ENCODE measurements around the gene LTBP1. TPM values are rescaled to one million over a fixed set of nuclear protein-coding genes. Genes with fewer than 3 reads are reported as not detected.

LTBP1 gene
- total and polyA plus RNA-seq, 10 of the 15 experiments (the other 5 are each of a cell fraction or from before 2014, with no cell fraction given): 0.01 to 0.28 (median 0.12) TPM; not detected in 2

DNA sequence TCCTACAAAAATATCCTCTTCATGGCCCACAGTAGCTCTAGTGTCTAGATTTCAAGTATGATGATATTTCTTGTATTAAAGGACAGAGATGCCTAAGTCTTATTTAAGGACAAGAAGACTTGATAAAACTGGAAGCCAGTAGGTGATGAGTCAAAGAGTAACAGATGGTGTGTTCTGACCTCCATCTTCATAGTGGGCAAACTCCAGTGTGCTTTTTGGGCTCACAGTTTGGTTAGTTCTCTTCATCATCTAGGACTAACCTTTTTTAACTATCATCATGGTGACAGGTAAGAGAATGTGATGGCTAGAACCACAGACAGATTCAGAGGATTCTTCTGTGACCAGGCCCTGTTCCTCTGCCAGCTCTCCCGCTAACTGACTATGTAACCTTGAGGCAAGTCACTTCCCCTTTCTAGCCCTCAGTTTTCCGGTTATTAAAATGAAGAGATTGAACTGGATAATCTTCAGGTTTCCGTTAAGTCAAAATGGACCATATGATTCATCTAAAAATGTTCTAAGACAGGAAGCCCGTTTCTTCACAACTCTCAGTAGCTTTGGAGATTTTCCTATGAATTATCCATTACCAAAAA is 389.4 kb downstream of the LTBP1 start:
- H2AFZ ChIP-seq (ENCODE audit: control insufficient read depth, low read depth, low read length): no peak overlapping the region
- H3K36me3 ChIP-seq (ENCODE audit: control insufficient read depth in 2 of 2, insufficient read depth in 2 of 2, low read length in 1 of 2): no peaks in the 10 kb centered on the region
- RAD21 ChIA-PET (ENCODE audit: unreplicated experiment): no interaction called here
- H3K9me3 ChIP-seq (replicated peaks; ENCODE audit: control insufficient read depth, insufficient read depth, low read length): no peaks in the 10 kb centered on the region
- POLR2A ChIA-PET: no interaction called here
- no peak for DNase-seq (ENCODE audit: low read depth, low spot score)
- SMC1A ChIA-PET (ENCODE audit: uncharacterized antibody, unreplicated experiment): no interaction called here
- CTCF ChIA-PET: interaction anchor here (0.9 kb wide), 1 partner anchor 36 kb away, joined by 3 read pairs; no protein-coding TSS in a partner anchor
- no peak overlapping the region for H3K27ac ChIP-seq (ENCODE audit: control insufficient read depth, insufficient read depth)
- 0 out of 2 replicates have a peak overlapping the region, but pooled peaks have one; percentile 33 for H3K4me2 ChIP-seq (ENCODE audit: control insufficient read depth, insufficient read depth)
- no peak for FAIRE-seq
- WGBS (ENCODE audit: insufficient coverage, insufficient replicate concordance, low lambda C conversion rate, missing lambda C conversion rate): 0% methylated on average over 4 of the region's 4 CpGs
- H3K9ac ChIP-seq (ENCODE audit: control insufficient read depth, insufficient read depth, low read length): no peak overlapping the region
- H3K4me3 ChIP-seq: no peak overlapping the region
- intact Hi-C loops (cut with micrococcal nuclease; ENCODE audit: unreplicated experiment) (no loop called here), in situ Hi-C loops (cut with MboI) (no loop called here)
- no peaks in the 10 kb centered on the region for H4K20me1 ChIP-seq (ENCODE audit: control insufficient read depth, insufficient read depth)
- H3K4me1 ChIP-seq (ENCODE audit: control insufficient read depth, insufficient read depth, low read length): no peaks in the 10 kb centered on the region; the same call in 1 of the 2 replicates
- no peak for TF ChIP-seq POU2F2 (IDR thresholded peaks at IDR 0.05; ENCODE audit: borderline replicate concordance, low read depth, low read length)
- peak; percentile 71 for TF ChIP-seq SPI1 (IDR thresholded peaks at IDR 0.05; ENCODE audit: borderline replicate concordance, insufficient read depth, low read depth, low read length)
- no peak for TF ChIP-seq HDAC6 (IDR thresholded peaks at IDR 0.05; ENCODE audit: unreplicated experiment)
- TF ChIP-seq RUNX3 (IDR thresholded peaks at IDR 0.05; ENCODE audit: low read length): peak; percentile 18; the same call in 1 of the 2 replicates
- BruUV-seq (replicated peaks): no TSS peak
- H3K27me3 ChIP-seq (replicated peaks in 1 of 2; ENCODE audit: control insufficient read depth in 2 of 2, insufficient read depth in 2 of 2, low read length in 1 of 2): no peaks in the 10 kb centered on the region
- 0 out of 3 replicates have a peak, but pooled peaks have one; percentile 22 for ATAC-seq
- H3K79me2 ChIP-seq (ENCODE audit: control insufficient read depth, insufficient read depth, low read length): no peaks in the 10 kb centered on the region

DNA sequence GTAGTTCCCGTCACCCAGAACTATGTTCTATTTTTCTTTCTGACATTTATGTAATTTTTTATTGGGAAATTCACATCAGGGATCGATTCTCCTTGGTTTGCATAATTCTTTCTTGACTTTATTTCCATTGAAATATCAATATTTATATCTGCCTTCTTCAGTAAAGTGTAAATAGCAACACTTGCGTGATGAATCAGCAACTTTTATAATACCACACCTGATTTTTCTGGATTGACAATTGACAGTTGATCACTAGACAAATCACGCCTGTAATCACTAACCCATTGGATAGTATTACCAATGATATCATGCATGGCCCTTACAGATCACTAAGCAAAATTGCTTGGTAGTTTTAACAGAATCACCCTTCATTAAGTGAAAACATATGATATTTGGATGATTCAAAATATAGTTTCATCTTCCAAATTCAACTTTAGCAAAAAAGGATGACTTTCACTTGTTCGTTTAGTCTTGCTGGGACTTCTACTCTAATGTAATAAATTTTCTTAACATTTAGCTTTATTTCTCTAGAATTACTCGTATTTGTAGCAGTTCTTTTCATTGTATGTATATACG is 390.7 kb downstream of the LTBP1 start:
- ChIA-PET CTCF (interaction anchor here (1.1 kb wide), 1 partner anchor 35 kb away, joined by 4 read pairs; no protein-coding TSS in a partner anchor), RAD21 (ENCODE audit: unreplicated experiment) (no interaction called here), POLR2A (no interaction called here), SMC1A (ENCODE audit: uncharacterized antibody, unreplicated experiment) (no interaction called here)
- Histone ChIP-seq H3K36me3 (ENCODE audit: control insufficient read depth in 2 of 2, insufficient read depth in 2 of 2, low read length in 1 of 2) (no peaks in the 10 kb centered on the region), H4K20me1 (ENCODE audit: control insufficient read depth, insufficient read depth) (no peaks in the 10 kb centered on the region), H3K9ac (ENCODE audit: control insufficient read depth, insufficient read depth, low read length) (no peak overlapping the region), H3K27ac (ENCODE audit: control insufficient read depth, insufficient read depth) (no peak overlapping the region), H3K4me2 (ENCODE audit: control insufficient read depth, insufficient read depth) (no peak overlapping the region), H3K79me2 (ENCODE audit: control insufficient read depth, insufficient read depth, low read length) (no peaks in the 10 kb centered on the region), H3K27me3 (replicated peaks in 1 of 2; ENCODE audit: control insufficient read depth in 2 of 2, insufficient read depth in 2 of 2, low read length in 1 of 2) (no peaks in the 10 kb centered on the region), H3K4me3 (no peak overlapping the region), H3K9me3 (replicated peaks; ENCODE audit: control insufficient read depth, insufficient read depth, low read length) (no peaks in the 10 kb centered on the region), H2AFZ (ENCODE audit: control insufficient read depth, low read depth, low read length) (no peak overlapping the region), H3K4me1 (ENCODE audit: control insufficient read depth, insufficient read depth, low read length) (no peaks in the 10 kb centered on the region; the same call in 1 of the 2 replicates)
- no peak for FAIRE-seq
- WGBS (ENCODE audit: insufficient coverage, insufficient replicate concordance, low lambda C conversion rate, missing lambda C conversion rate): 52% methylated on average over 7 of the region's 7 CpGs
- no TSS peak for BruUV-seq (replicated peaks)
- DNase-seq (ENCODE audit: low read depth, low spot score): no peak
- intact Hi-C loops (cut with micrococcal nuclease; ENCODE audit: unreplicated experiment) (no loop called here), in situ Hi-C loops (cut with MboI) (no loop called here)
- no peak for ATAC-seq
- TF ChIP-seq, protein P1, sequence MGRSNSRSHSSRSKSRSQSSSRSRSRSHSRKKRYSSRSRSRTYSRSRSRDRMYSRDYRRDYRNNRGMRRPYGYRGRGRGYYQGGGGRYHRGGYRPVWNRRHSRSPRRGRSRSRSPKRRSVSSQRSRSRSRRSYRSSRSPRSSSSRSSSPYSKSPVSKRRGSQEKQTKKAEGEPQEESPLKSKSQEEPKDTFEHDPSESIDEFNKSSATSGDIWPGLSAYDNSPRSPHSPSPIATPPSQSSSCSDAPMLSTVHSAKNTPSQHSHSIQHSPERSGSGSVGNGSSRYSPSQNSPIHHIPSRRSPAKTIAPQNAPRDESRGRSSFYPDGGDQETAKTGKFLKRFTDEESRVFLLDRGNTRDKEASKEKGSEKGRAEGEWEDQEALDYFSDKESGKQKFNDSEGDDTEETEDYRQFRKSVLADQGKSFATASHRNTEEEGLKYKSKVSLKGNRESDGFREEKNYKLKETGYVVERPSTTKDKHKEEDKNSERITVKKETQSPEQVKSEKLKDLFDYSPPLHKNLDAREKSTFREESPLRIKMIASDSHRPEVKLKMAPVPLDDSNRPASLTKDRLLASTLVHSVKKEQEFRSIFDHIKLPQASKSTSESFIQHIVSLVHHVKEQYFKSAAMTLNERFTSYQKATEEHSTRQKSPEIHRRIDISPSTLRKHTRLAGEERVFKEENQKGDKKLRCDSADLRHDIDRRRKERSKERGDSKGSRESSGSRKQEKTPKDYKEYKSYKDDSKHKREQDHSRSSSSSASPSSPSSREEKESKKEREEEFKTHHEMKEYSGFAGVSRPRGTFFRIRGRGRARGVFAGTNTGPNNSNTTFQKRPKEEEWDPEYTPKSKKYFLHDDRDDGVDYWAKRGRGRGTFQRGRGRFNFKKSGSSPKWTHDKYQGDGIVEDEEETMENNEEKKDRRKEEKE (IDR thresholded peaks at IDR 0.05): no peak
- no peak for TF ChIP-seq CEBPB (IDR thresholded peaks at IDR 0.05; ENCODE audit: borderline replicate concordance in 1 of 2, low read depth in 2 of 2, low read length in 2 of 2)
- TF ChIP-seq, protein P2, sequence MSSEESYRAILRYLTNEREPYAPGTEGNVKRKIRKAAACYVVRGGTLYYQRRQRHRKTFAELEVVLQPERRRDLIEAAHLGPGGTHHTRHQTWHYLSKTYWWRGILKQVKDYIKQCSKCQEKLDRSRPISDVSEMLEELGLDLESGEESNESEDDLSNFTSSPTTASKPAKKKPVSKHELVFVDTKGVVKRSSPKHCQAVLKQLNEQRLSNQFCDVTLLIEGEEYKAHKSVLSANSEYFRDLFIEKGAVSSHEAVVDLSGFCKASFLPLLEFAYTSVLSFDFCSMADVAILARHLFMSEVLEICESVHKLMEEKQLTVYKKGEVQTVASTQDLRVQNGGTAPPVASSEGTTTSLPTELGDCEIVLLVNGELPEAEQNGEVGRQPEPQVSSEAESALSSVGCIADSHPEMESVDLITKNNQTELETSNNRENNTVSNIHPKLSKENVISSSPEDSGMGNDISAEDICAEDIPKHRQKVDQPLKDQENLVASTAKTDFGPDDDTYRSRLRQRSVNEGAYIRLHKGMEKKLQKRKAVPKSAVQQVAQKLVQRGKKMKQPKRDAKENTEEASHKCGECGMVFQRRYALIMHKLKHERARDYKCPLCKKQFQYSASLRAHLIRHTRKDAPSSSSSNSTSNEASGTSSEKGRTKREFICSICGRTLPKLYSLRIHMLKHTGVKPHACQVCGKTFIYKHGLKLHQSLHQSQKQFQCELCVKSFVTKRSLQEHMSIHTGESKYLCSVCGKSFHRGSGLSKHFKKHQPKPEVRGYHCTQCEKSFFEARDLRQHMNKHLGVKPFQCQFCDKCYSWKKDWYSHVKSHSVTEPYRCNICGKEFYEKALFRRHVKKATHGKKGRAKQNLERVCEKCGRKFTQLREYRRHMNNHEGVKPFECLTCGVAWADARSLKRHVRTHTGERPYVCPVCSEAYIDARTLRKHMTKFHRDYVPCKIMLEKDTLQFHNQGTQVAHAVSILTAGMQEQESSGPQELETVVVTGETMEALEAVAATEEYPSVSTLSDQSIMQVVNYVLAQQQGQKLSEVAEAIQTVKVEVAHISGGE (CRISPR knock-in tag; IDR thresholded peaks at IDR 0.05): no peak
- no peak for TF ChIP-seq MEF2B (IDR thresholded peaks at IDR 0.05; ENCODE audit: partially characterized antibody, poor library complexity, severe bottlenecking)
- TF ChIP-seq SREBF1 (IDR thresholded peaks at IDR 0.05; ENCODE audit: low read length): no peak
- TF ChIP-seq BRCA1 (IDR thresholded peaks at IDR 0.05; ENCODE audit: low read depth, low read length): no peak

Data from GM12878 (cell line).